ENCODE results near the gene GAS2L1.

DNA sequence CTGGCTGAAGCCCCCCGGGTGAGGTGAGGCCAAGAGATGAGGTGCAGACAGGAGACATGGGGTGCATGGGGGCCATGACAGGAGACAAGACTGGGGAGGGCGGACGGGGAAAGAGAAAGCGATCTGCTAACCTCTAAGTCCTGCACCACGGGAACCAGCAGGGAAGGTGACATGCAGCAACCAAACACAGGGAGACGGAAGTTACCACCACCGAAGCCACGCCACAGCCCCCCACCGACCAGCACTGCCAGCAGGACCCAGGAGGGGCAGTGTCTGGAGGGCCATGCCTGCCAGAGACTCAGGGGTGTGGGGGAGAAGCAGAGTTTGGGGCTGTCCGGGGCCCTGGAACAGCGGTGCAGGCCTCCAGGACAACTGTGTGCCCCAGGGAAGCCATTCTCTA is 23.1 kb downstream of the GAS2L1 start:
- TF ChIP-seq, protein P1, sequence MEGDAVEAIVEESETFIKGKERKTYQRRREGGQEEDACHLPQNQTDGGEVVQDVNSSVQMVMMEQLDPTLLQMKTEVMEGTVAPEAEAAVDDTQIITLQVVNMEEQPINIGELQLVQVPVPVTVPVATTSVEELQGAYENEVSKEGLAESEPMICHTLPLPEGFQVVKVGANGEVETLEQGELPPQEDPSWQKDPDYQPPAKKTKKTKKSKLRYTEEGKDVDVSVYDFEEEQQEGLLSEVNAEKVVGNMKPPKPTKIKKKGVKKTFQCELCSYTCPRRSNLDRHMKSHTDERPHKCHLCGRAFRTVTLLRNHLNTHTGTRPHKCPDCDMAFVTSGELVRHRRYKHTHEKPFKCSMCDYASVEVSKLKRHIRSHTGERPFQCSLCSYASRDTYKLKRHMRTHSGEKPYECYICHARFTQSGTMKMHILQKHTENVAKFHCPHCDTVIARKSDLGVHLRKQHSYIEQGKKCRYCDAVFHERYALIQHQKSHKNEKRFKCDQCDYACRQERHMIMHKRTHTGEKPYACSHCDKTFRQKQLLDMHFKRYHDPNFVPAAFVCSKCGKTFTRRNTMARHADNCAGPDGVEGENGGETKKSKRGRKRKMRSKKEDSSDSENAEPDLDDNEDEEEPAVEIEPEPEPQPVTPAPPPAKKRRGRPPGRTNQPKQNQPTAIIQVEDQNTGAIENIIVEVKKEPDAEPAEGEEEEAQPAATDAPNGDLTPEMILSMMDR (IDR thresholded peaks at IDR 0.05 in 8 of 11, conservative IDR thresholded peaks at IDR 0.05 in 3 of 11), result no peak
- TF ChIP-seq POLR2AphosphoS5 (IDR thresholded peaks at IDR 0.05) (peak in 1 of 3 donors; percentile 25), POLR2A (IDR thresholded peaks at IDR 0.05) (no peak)
